ENCODE data around the gene DLG1. TPM values are rescaled to one million over a fixed set of nuclear protein-coding genes. Genes with fewer than 3 reads are reported as not detected.

DLG1 gene
- polyA plus RNA-seq, 4 donors = 77.6 to 89.6 (median 84.2) TPM

GRCh38 chr3:197253238-197253947, 45.0 kb downstream of the DLG1 start:
- DNase-seq (ENCODE audit: low read depth in 4 of 4, low spot score in 2 of 4) = no peak

DNA sequence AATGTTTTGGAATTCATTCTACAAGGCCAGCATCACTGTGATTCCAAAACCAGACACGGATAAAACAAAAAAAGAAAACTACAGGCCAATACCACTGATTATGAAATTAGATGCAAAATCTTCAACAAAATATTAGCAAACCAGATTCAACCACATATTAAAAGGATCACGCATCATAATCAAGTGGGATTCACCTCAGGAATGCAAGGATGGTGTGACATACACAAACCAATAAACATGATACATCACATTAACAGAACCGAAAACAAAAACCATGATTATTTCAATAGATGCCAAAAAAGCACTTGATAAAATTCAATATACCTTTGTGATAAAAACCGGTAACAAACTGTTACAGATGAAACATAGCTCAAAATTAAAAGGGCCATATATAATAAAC, 48.9 kb downstream of the DLG1 start:
- no peak for DNase-seq (ENCODE audit: low read depth in 4 of 4, low spot score in 2 of 4)

- DNase-seq (ENCODE audit: low read depth in 4 of 4, low spot score in 2 of 4) = no peak
Measured at GRCh38 chr3:197248341-197248740, 50.1 kb downstream of the DLG1 start.

DNA sequence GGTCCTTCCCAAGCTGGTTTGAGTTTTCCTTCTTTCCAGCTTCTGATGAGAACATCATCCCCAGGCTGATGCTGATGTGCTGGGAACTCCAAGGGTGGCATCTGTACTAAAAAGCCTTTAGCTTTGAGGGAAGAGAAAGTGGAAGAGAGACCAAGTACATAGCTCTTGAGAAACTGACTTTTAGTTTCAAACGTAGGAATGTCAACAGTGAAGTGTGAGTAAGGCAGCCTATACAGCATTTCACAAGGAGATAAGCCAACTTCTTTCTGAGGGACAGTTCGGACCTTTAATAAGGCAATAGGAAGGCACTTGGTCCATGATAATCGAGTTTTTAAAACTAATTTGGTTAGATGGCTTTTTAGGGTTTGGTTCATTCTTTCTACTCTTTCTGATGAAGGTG, 53.7 kb downstream of the DLG1 start:
- no peak for DNase-seq (ENCODE audit: low read depth in 4 of 4, low spot score in 2 of 4)

- DNase-seq (ENCODE audit: low read depth in 4 of 4, low spot score in 2 of 4) = no peak
Measured at GRCh38 chr3:197242784-197243432, 55.5 kb downstream of the DLG1 start.

GRCh38 chr3:197241173-197241572, 57.2 kb downstream of the DLG1 start:
- DNase-seq (ENCODE audit: low read depth in 4 of 4, low spot score in 2 of 4) = no peak

- no peak for DNase-seq (ENCODE audit: low read depth in 4 of 4, low spot score in 2 of 4)
Measured at GRCh38 chr3:197239857-197240256, 58.6 kb downstream of the DLG1 start.

- no peak for DNase-seq (ENCODE audit: low read depth in 4 of 4, low spot score in 2 of 4)
Measured at GRCh38 chr3:197238842-197239241, 59.6 kb downstream of the DLG1 start.

- no peak for DNase-seq (ENCODE audit: low read depth in 4 of 4, low spot score in 2 of 4)
Measured at GRCh38 chr3:197237897-197238296, 60.5 kb downstream of the DLG1 start.

DNA sequence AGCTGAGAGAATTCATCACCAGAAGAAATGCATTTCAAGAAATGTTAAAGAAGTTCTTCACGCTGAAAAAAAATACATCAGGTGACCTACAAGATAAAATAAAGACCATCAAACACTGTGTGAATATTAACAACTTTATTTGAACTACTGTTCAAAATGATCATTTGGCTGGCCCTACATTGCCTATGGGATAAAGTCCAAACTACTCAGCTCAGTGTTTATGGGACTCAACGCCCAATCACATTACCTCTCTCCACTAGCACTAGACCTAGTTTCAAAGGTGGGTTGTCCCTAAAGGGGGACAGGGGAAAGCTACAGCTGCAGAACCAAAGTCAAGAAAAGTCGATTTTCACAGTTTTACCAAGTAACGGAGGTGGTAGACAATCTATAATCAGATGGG, 62.0 kb downstream of the DLG1 start:
- DNase-seq (ENCODE audit: low read depth in 4 of 4, low spot score in 2 of 4) = no peak

DNA sequence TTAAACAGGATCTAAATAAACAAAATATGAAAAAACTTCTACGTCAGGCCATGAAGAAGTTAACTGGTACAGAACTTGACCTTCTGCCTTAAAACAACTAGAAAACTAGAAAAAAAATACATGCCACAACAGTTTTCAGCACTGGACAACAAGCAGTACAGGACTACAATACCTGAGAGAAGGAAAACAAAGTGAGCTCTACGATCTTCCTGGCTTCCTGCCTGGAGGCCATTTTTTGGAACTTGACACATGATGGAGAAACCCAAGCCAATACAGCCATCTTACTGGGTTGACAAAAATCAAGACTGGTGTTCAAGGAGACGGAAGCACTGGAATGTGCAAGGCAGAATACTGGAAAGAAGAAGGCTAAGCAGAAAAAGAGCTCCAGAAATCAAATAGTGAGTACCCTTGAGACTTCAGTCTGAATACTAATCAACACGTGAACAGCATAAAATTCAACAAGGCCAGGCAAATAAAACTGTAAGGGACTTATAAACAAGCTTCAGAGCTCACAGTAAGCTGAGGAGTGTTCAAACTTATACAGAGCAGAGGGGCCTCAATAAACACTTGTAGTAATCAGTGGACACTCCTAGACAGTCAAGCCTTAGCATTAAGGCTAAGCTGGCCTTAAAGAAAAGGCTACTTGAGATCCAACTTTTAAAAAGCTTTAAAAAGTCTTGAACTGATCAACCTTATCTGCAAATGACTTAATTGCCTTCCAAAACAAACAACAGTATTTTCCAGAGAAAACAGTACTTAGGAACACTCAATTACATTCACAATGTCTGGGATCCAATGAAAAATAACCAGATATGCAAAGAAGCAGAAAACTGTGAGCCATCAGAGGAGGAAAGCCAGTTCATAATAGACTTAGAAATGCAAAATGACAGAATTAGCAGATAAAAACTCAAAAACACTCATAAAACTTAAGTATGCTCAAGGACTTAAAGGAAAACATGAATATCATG, 63.2 kb downstream of the DLG1 start:
- no peak for DNase-seq (ENCODE audit: low read depth in 4 of 4, low spot score in 2 of 4)

GRCh38 chr3:197231321-197231720, 67.1 kb downstream of the DLG1 start:
- DNase-seq (ENCODE audit: low read depth in 4 of 4, low spot score in 2 of 4) = no peak

DNA sequence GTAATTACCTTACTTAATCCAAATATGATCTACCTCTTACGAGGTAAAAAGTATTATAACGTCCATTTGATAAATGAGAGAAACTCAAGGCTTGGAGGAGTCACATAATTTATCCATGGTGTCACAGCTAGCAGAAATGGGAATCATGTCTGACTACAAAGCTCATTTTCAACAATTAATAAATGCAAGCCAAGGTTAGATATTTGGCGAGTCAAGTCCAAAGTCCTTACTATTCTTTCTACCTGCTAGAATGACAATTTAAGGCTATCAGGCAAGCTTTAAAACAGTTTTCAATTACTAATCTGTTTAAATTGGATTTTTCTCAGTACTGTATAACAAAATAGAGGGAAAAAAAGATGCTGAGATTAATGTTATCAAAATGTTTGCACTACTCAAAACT, 68.6 kb downstream of the DLG1 start:
- no peak for DNase-seq (ENCODE audit: low read depth in 4 of 4, low spot score in 2 of 4)

- DNase-seq (ENCODE audit: low read depth in 4 of 4, low spot score in 2 of 4) = no peak
Measured at GRCh38 chr3:197229178-197229577, 69.2 kb downstream of the DLG1 start.

DNA sequence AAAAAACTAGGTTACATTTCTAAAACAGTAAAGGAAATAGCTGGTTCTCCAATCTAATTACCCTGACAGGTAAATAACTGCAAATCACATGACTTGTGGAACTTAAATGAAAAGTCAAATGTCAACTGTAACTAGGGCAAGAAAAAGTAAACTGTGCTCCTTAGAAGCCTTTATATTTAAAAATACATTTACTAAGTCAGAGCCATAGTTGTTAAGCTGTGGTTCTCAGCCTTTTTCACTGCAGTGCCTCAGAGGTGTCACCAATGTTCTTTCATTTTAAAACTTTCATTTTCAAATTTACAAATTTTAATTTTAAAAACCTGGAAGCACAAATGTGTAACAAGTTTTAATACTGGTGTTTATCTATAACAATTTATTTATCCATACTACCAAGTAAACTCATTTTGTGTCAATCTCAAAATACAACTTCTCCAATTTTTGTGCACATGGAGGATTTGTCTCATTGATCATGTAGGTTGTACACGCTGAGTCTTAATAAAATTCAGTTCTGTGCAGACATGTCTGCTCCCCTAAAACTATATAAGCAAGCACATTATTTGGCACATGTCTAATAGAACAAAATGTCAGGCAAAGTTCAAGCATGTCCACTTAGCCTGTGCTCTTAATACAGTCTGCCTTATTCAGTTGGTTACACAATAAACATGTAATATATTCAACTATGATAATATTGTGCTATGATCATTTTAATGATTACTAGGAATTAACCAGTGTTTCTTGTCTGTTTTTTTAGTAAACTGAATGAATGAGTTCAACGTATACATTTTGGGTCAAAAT, 70.4 kb downstream of the DLG1 start:
- DNase-seq (ENCODE audit: low read depth in 4 of 4, low spot score in 2 of 4) = no peak

GRCh38 chr3:197226179-197226578, 72.2 kb downstream of the DLG1 start:
- DNase-seq (ENCODE audit: low read depth in 4 of 4, low spot score in 2 of 4) = no peak

DNA sequence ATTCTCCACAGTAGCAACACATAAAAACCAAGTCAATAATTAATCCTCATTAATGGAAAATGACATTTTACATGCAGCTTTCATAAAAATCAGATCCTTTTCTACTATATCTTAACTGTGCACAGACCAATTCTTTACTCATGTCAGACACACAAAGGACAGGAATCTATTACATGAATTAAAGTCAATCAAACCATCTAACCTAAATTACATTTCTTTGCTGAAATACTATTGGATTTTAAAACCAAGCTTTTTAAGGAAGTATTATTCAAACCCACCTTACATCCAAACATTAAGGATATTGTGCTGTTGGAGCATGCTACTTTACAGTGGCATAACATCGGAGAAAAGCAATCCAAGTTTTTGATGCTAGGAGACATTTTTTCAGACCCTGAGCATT, 72.8 kb downstream of the DLG1 start:
- DNase-seq (ENCODE audit: low read depth in 4 of 4, low spot score in 2 of 4) = no peak

DNA sequence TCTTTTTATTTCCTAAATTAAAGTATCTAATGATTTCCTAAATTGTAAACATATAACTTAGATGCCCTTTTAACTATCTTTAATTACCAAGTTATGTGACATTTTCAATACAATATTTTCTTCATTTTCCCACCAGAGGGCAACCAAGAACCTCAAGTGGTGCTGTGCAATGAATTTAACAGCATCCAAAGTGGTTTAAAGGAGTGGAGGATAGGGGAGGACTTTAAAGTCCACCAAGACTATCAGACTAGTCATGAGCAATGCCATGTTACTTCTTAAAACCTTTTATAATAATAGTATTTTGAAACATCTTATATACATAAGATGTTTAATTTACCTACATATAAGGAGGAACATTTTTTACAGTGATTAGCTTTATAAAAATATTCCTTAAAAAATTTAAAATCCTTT, 74.4 kb downstream of the DLG1 start:
- peak in 3 of 4 donors; percentile 16 to 41 (median 24) for DNase-seq (ENCODE audit: low read depth in 4 of 4, low spot score in 2 of 4)

- no peak for DNase-seq (ENCODE audit: low read depth in 4 of 4, low spot score in 2 of 4)
Measured at GRCh38 chr3:197222937-197223370, 75.5 kb downstream of the DLG1 start.

GRCh38 chr3:197219619-197220018, 78.8 kb downstream of the DLG1 start:
- no peak for DNase-seq (ENCODE audit: low read depth in 4 of 4, low spot score in 2 of 4)
